ENCODE results near the gene ZNF652.
"Not testable (repeated sequence)": the region's sequence is repeated elsewhere in the genome, so short reads cannot be mapped to it uniquely, and the experiment has no call there.

ZNF652 gene

GRCh38 chr17:49298371-49298976 is 63.6 kb downstream of the ZNF652 start:
- DNase-seq = no peak

- no peak for DNase-seq
Observed at GRCh38 chr17:49297141-49297540, 64.9 kb downstream of the ZNF652 start.

- no peak for DNase-seq
Observed at GRCh38 chr17:49294122-49294521, 67.9 kb downstream of the ZNF652 start.

- no peak for DNase-seq
Observed at GRCh38 chr17:49292901-49293300, 69.1 kb downstream of the ZNF652 start.

- no peak for DNase-seq
Observed at GRCh38 chr17:49291929-49292328, 70.1 kb downstream of the ZNF652 start.

- no peak for DNase-seq
Observed at GRCh38 chr17:49290690-49291359, 71.2 kb downstream of the ZNF652 start.

GRCh38 chr17:49288388-49288787 is 73.7 kb downstream of the ZNF652 start:
- DNase-seq = no peak

- no peak for DNase-seq
Observed at GRCh38 chr17:49287481-49287880, 74.6 kb downstream of the ZNF652 start.

GRCh38 chr17:49286261-49286973 is 75.6 kb downstream of the ZNF652 start:
- DNase-seq = not testable (repeated sequence)

GRCh38 chr17:49285716-49286115 is 76.3 kb downstream of the ZNF652 start:
- DNase-seq = no peak

GRCh38 chr17:49280918-49281317 is 81.1 kb downstream of the ZNF652 start:
- no peak for DNase-seq

- no peak for DNase-seq
Observed at GRCh38 chr17:49280061-49280460, 82.0 kb downstream of the ZNF652 start.

GRCh38 chr17:49279263-49280015 is 82.6 kb downstream of the ZNF652 start:
- not testable (repeated sequence) for DNase-seq

- DNase-seq = no peak
Observed at GRCh38 chr17:49278076-49278475, 84.0 kb downstream of the ZNF652 start.

GRCh38 chr17:49277638-49278037 is 84.4 kb downstream of the ZNF652 start:
- no peak for DNase-seq

- DNase-seq = not testable (repeated sequence)
Observed at GRCh38 chr17:49275981-49276380, 86.1 kb downstream of the ZNF652 start.

GRCh38 chr17:49269356-49269755 is 92.7 kb downstream of the ZNF652 start:
- no peak for DNase-seq

GRCh38 chr17:49267912-49268311 is 94.1 kb downstream of the ZNF652 start:
- DNase-seq = no peak

GRCh38 chr17:49266233-49266632 is 95.8 kb downstream of the ZNF652 start:
- DNase-seq = no peak

- DNase-seq = not testable (repeated sequence)
Observed at GRCh38 chr17:49261540-49261939, 100.5 kb downstream of the ZNF652 start.

- no peak for DNase-seq
Observed at GRCh38 chr17:49260817-49261291, 101.2 kb downstream of the ZNF652 start.

- DNase-seq = peak; percentile 28
Observed at GRCh38 chr17:49260011-49260816, 101.8 kb downstream of the ZNF652 start.
